CD14-positive monocyte (primary cell): ENCODE data around the gene PNMA8B. TPM values are rescaled to one million over a fixed set of nuclear protein-coding genes. Genes with fewer than 3 reads are reported as not detected.

Experiments used
- DNase-seq, 3 donors: peaks; one replicate each; pipeline ENCODE4 v3.0.0-alpha.2; 2011 to 2022
- H2AFZ ChIP-seq: 2 replicates; pipeline ENCODE4 v1.6.0; 2012; ENCODE audit warnings: mild to moderate bottlenecking, low read depth, low read length, inconsistent platforms; ENCODE audit not compliant: insufficient read depth, poor library complexity, severe bottlenecking
- H3K27ac ChIP-seq, 2 donors: 1 replicate in 1 of 2; 2 replicates in 1 of 2; pipeline ENCODE4 v1.5.1; 2012 to 2013; ENCODE audit warnings: low read length in 2 of 2, control low read depth in 1 of 2, inconsistent platforms in 1 of 2, low read depth in 1 of 2, mild to moderate bottlenecking in 1 of 2
- H3K27me3 ChIP-seq, 2 donors: one replicate each; pipeline versions ENCODE4 v1.6.0 to v1.6.1; 2011 to 2013; ENCODE audit warnings: low read length in 2 of 2; ENCODE audit not compliant: control insufficient read depth in 2 of 2, insufficient read depth in 2 of 2
- H3K36me3 ChIP-seq, 2 donors: replicated peaks in 1 of 2; 1 replicate in 1 of 2; 2 replicates in 1 of 2; pipeline versions ENCODE4 v1.5.1 to v1.6.1; 2012 to 2013; ENCODE audit warnings: low read length in 2 of 2, control low read depth in 1 of 2, inconsistent platforms in 1 of 2, mild to moderate bottlenecking in 1 of 2; ENCODE audit not compliant: insufficient read depth in 2 of 2, control insufficient read depth in 1 of 2
- H3K4me1 ChIP-seq, 2 donors: 1 replicate in 1 of 2; 2 replicates in 1 of 2; pipeline versions ENCODE4 v1.5.1 to v1.6.1; 2012 to 2013; ENCODE audit warnings: low read length in 2 of 2, control low read depth in 1 of 2, inconsistent platforms in 1 of 2, mild to moderate bottlenecking in 1 of 2, moderate library complexity in 1 of 2; ENCODE audit not compliant: insufficient read depth in 2 of 2, control insufficient read depth in 1 of 2
- H3K4me2 ChIP-seq: replicated peaks from 2 replicates; pipeline ENCODE3; 2012; ENCODE audit warnings: low read length, moderate library complexity, mild to moderate bottlenecking; ENCODE audit not compliant: poor library complexity, severe bottlenecking; ENCODE audit errors: extremely low read depth
- H3K4me3 ChIP-seq, 3 experiments: fragments of 200-600 bp in 1 of 3; sonication (generic) in 1 of 3; replicated peaks in 1 of 3; 1 replicate in 2 of 3; 2 replicates in 1 of 3; pipeline ENCODE4 v1.5.1; 2011 to 2013; ENCODE audit warnings: low read length in 3 of 3, mild to moderate bottlenecking in 3 of 3, control low read depth in 2 of 3, low read depth in 2 of 3, inconsistent platforms in 1 of 3, moderate library complexity in 1 of 3
- H3K79me2 ChIP-seq: 2 replicates; pipeline ENCODE4 v1.6.0; 2012; ENCODE audit warnings: mild to moderate bottlenecking, control low read depth, inconsistent platforms, low read length, moderate library complexity; ENCODE audit not compliant: insufficient read depth
- H3K9ac ChIP-seq: 2 replicates; pipeline ENCODE4 v1.6.0; 2017; ENCODE audit warnings: low read length, mild to moderate bottlenecking; ENCODE audit not compliant: insufficient read depth, poor library complexity, severe bottlenecking
- H3K9me3 ChIP-seq, 2 donors: replicated peaks in 1 of 2; 1 replicate in 1 of 2; 2 replicates in 1 of 2; pipeline versions ENCODE4 v1.5.1 to v1.6.1; 2012 to 2013; ENCODE audit warnings: low read length in 2 of 2, control low read depth in 1 of 2; ENCODE audit not compliant: control insufficient read depth in 1 of 2, insufficient read depth in 1 of 2
- H4K20me1 ChIP-seq: 2 replicates; pipeline ENCODE4 v1.6.0; 2012; ENCODE audit warnings: mild to moderate bottlenecking, low read length, control low read depth, moderate library complexity; ENCODE audit not compliant: insufficient read depth
- H3K27ac Mint-ChIP-seq, 7 donors: one replicate each; pipeline ENCODE4 v1.8.0; 2020; ENCODE audit warnings: mild to moderate bottlenecking in 7 of 7, mixed read lengths in 7 of 7, moderate library complexity in 6 of 7, inconsistent platforms in 2 of 7
- H3K27me3 Mint-ChIP-seq, 3 donors: one replicate each; pipeline ENCODE4 v1.8.0; 2021 to 2022; ENCODE audit warnings: low read depth in 3 of 3, mild to moderate bottlenecking in 3 of 3, mixed read lengths in 3 of 3, moderate library complexity in 3 of 3, inconsistent platforms in 1 of 3
- H3K36me3 Mint-ChIP-seq, 2 donors: one replicate each; pipeline ENCODE4 v1.8.0; 2020; ENCODE audit warnings: mixed read lengths in 2 of 2, inconsistent platforms in 1 of 2, mild to moderate bottlenecking in 1 of 2
- H3K4me1 Mint-ChIP-seq: one replicate; pipeline ENCODE4 v1.8.0; 2020; ENCODE audit warnings: mild to moderate bottlenecking, mixed read lengths
- H3K4me3 Mint-ChIP-seq, 2 donors: one replicate each; pipeline ENCODE4 v1.8.0; 2020; ENCODE audit warnings: mild to moderate bottlenecking in 2 of 2, mixed read lengths in 2 of 2, moderate library complexity in 1 of 2
- H3K9me3 Mint-ChIP-seq, 7 donors: one replicate each; pipeline ENCODE4 v1.8.0; 2020 to 2022; ENCODE audit warnings: mixed read lengths in 7 of 7, mild to moderate bottlenecking in 6 of 7, moderate library complexity in 6 of 7, inconsistent platforms in 2 of 7
- CTCF ChIP-seq: fragments of 200-600 bp; IDR thresholded peaks from one replicate; pipeline ENCODE4 v1.8.0; 2022; ENCODE audit warnings: antibody characterized with exemption, mild to moderate bottlenecking
- WGBS: methylation state at CpG from one replicate; pipeline ENCODE4 v1.1.5; 2013; ENCODE audit warnings: missing lambda C conversion rate; ENCODE audit not compliant: insufficient coverage; 5-methylcytosine and 5-hydroxymethylcytosine counted together
- intact Hi-C, 2 donors: fragments of 100-400 bp; cut with micrococcal nuclease; formaldehyde crosslinking; loops; one replicate each; pipeline versions ENCODE4 v1.15.0 to v1.15.1; 2023
- polyA plus RNA-seq, 3 donors: library from polyadenylated mRNA; depleted of rRNA in 1 of 3; unstranded in 2 of 3; stranded (reverse) in 1 of 3; fragments of 300-500 nt in 2 of 3; fragments of >200 nt in 1 of 3; fragmentation: Illumina TruSeq in 2 of 3; gene quantifications; 1 replicate in 2 of 3; 2 replicates in 1 of 3; pipeline ENCODE4 v1.2.3, GENCODE V29; 2012 to 2021

Gene PNMA8B
- polyA plus RNA-seq, 3 donors, result 0.07 to 0.16 TPM; not detected in 1

DNA sequence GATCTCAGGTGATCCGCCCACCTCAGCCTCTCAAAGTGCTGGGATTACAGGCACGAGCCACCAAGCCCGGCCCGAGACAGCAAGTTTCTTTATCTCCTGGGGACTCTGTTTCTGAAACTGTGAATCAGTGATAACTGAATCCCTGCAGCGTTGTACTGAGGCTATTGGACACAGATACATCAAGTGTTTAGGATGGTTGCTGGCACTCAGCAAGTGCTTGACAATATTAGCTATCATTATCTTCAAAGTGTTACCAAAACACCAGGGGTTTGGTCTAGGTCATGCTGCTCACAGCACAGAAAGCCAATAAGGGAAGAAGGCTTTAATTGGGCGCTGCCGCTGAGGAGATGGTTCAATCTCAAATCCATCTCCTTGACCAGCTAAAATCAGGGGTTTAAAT is 46.4 kb downstream of the PNMA8B start:
- intact Hi-C loops, result no loop called here
- no peak for TF ChIP-seq CTCF
- Mint-ChIP-seq H3K27me3 (peaks cover 8 to 24% (median 13%) of the 10 kb centered on the region in 3 donors), H3K4me3 (no peak overlapping the region), H3K36me3 (no peaks in the 10 kb centered on the region), H3K4me1 (no peaks in the 10 kb centered on the region), H3K9me3 (peaks cover 0 to 12% (median 6%) of the 10 kb centered on the region in 7 donors), H3K27ac (no peak overlapping the region)
- peaks cover 0 to 7% of the 10 kb centered on the region in 2 donors for H3K27me3 ChIP-seq
- no peaks in the 10 kb centered on the region for H3K79me2 ChIP-seq
- no peak overlapping the region for H3K4me2 ChIP-seq
- H3K36me3 ChIP-seq, result no peaks in the 10 kb centered on the region
- no peak overlapping the region for H3K4me3 ChIP-seq
- peaks cover 0 to 3% of the 10 kb centered on the region in 2 donors for H3K9me3 ChIP-seq
- H3K27ac ChIP-seq, result no peak overlapping the region
- H3K9ac ChIP-seq, result no peak overlapping the region
- H2AFZ ChIP-seq, result no peak overlapping the region
- H3K4me1 ChIP-seq, result no peaks in the 10 kb centered on the region
- no peaks in the 10 kb centered on the region for H4K20me1 ChIP-seq
- DNase-seq, result no peak
- 65% methylated on average over 4 of the region's 7 CpGs for WGBS

DNA sequence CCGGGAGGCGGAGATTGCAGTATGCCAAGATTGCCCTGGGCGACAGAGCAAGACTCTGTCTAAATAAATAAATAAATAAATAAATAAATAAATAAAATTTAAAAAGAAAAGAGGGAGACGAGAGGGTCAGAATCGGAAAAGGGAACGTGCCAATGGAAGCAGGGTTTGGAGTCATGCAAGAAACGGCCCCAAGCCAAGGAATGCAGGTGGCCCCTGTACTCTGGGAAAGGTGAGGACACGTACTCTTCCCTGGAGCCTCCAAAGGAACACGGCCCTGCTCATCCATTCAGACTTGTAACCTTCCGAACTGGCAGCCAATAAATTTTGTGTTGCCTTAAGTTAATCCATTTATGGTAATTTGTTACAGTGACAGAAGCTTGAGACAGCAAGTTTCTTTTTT is 47.1 kb downstream of the PNMA8B start:
- Histone ChIP-seq H3K9me3 (peaks cover 0 to 3% of the 10 kb centered on the region in 2 donors), H3K4me3 (no peak overlapping the region), H3K36me3 (no peaks in the 10 kb centered on the region), H3K27ac (no peak overlapping the region), H3K79me2 (no peaks in the 10 kb centered on the region), H3K9ac (no peak overlapping the region), H3K27me3 (peaks cover 0 to 3% of the 10 kb centered on the region in 2 donors), H3K4me1 (no peaks in the 10 kb centered on the region), H2AFZ (no peak overlapping the region), H4K20me1 (no peaks in the 10 kb centered on the region), H3K4me2 (no peak overlapping the region)
- DNase-seq, result no peak
- intact Hi-C loops, result no loop called here
- no peak for TF ChIP-seq CTCF
- Mint-ChIP-seq H3K4me1 (no peaks in the 10 kb centered on the region), H3K27ac (no peak overlapping the region), H3K9me3 (peaks cover 0 to 12% (median 6%) of the 10 kb centered on the region in 7 donors), H3K27me3 (peaks cover 8 to 24% (median 12%) of the 10 kb centered on the region in 3 donors), H3K4me3 (no peak overlapping the region), H3K36me3 (no peaks in the 10 kb centered on the region)
- 96% methylated on average over 5 of the region's 10 CpGs for WGBS
